Posterior vena cava (tissue), 2 donors: ENCODE measurements around the gene PROZ. TPM values are rescaled to one million over a fixed set of nuclear protein-coding genes. Genes with fewer than 3 reads are reported as not detected.

Source experiments
- DNase-seq: peaks from one replicate; pipeline ENCODE4 v3.0.0-alpha.2; 2020; ENCODE audit warnings: low spot score
- intact Hi-C, 2 donors: fragments of 100-400 bp; cut with DNase I; formaldehyde crosslinking; loops; one replicate each; pipeline versions ENCODE4 v1.14.1 to v1.14.2; 2022 to 2023
- total RNA-seq, 2 donors: library from RNA; stranded (reverse); fragmentation: NEBNext Ultra II Directional; extraction: Animal tissue kit (Norgen Biotek cat#: 25700); gene quantifications; one replicate each; pipeline ENCODE4 v1.2.1, GENCODE V29; 2021
- donor health status: DM: yes; HTN: yes; CAD: no.
- donor health status: DM: yes; HTN: yes; CAD: no.

PROZ gene
- total RNA-seq, 2 donors from 2014 or later, result not detected

DNA sequence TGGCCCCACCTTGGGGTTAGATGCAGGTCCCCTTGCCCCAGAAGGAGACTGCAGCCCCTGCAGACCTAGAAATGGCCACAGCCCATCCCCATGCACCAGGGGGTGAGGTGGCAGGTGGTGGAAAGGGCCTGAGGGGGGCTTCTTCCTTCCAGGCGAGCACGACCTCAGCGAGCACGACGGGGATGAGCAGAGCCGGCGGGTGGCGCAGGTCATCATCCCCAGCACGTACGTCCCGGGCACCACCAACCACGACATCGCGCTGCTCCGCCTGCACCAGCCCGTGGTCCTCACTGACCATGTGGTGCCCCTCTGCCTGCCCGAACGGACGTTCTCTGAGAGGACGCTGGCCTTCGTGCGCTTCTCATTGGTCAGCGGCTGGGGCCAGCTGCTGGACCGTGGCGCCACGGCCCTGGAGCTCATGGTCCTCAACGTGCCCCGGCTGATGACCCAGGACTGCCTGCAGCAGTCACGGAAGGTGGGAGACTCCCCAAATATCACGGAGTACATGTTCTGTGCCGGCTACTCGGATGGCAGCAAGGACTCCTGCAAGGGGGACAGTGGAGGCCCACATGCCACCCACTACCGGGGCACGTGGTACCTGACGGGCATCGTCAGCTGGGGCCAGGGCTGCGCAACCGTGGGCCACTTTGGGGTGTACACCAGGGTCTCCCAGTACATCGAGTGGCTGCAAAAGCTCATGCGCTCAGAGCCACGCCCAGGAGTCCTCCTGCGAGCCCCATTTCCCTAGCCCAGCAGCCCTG is 40.0 kb upstream of the PROZ start:
- intact Hi-C loops, result no loop called here
- DNase-seq, result peak; percentile 73

DNA sequence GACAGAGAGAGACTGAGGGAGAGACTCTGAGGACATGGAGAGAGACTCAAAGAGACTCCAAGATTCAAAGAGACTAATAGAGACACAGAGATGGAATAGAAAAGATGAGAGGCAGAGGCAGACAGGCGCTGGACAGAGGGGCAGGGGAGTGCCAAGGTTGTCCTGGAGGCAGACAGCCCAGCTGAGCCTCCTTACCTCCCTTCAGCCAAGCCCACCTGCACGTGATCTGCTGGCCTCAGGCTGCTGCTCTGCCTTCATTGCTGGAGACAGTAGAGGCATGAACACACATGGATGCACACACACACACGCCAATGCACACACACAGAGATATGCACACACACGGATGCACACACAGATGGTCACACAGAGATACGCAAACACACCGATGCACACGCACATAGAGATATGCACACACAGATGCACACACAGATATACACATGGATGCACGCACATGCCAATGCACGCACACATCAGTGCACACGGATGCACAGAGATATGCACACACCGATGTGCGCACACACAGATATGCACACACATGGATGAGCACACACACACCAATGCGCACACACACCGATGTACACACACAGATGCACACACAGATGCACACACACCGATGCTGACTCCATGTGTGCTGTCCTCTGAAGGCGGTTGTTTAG is 39.2 kb upstream of the PROZ start:
- peak; percentile 51 for DNase-seq
- intact Hi-C loops, result no loop called here

- intact Hi-C loops, result no loop called here
- DNase-seq, result peak; percentile 63
Observed at GRCh38 chr13:113119822-113120189, 38.6 kb upstream of the PROZ start.

- DNase-seq, result peak; percentile 59
- intact Hi-C loops, result no loop called here
Observed at GRCh38 chr13:113120300-113121182, 37.9 kb upstream of the PROZ start.

- intact Hi-C loops, result no loop called here
- DNase-seq, result peak; percentile 76
Observed at GRCh38 chr13:113121183-113121927, 37.1 kb upstream of the PROZ start.

GRCh38 chr13:113121928-113122471 is 36.4 kb upstream of the PROZ start:
- peak; percentile 82 for DNase-seq
- intact Hi-C loops, result no loop called here

GRCh38 chr13:113122550-113123225 is 35.8 kb upstream of the PROZ start, which contains the start of gene F10:
TSS of gene F10 (plus strand) at chr13:113122799. CDS start at chr13:113122856, 57 bp downstream.
- DNase-seq, result peak; percentile 92
- intact Hi-C loops, result no loop called here

DNA sequence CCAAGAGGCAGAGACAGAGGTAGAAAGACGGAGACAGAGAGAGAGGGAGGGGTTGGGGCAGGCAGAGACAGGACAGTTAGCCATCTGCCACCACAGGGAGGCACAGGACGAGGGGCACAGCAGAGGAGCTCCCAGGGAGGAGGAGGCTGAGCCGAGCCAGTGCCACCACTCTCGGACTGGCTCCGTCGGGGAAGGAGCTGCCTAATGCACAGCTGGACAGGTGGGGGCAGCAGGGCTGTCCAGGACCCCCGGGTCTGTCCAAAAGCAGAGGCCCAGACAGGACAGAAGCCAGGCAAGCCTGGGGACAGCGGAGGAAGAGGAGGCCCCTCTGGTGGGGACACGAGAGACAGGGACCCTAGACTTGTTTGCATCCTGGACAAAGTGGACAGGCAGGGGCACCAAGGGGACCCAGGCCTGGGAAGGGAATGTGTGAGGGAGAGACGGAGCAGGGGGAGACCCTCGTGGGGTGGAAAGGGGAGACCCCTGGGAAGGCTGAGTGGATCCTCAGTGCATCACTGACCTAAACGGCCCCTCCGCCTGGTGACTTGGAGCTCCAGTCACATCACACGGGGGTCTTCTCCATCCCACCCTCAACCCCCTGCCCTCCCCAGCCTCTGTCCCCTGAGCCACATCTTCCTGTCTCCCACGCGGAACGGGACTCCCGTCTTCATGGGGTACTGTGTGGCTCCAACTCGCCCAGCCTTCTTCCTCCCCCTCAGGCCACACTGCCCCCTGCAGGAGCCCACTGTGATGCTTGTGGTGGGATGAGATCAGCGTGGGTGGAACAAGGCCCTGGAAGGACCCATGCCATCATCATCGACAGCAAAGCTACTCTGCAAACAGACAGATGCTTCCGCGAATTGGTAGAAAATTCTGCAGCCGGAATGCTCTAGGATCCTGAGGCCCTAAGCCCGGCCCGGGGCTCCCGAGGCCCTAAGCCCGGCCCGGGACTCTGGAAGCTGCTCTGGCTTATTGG is 34.9 kb upstream of the PROZ start:
- DNase-seq, result peak; percentile 82
- intact Hi-C loops, result no loop called here

DNA sequence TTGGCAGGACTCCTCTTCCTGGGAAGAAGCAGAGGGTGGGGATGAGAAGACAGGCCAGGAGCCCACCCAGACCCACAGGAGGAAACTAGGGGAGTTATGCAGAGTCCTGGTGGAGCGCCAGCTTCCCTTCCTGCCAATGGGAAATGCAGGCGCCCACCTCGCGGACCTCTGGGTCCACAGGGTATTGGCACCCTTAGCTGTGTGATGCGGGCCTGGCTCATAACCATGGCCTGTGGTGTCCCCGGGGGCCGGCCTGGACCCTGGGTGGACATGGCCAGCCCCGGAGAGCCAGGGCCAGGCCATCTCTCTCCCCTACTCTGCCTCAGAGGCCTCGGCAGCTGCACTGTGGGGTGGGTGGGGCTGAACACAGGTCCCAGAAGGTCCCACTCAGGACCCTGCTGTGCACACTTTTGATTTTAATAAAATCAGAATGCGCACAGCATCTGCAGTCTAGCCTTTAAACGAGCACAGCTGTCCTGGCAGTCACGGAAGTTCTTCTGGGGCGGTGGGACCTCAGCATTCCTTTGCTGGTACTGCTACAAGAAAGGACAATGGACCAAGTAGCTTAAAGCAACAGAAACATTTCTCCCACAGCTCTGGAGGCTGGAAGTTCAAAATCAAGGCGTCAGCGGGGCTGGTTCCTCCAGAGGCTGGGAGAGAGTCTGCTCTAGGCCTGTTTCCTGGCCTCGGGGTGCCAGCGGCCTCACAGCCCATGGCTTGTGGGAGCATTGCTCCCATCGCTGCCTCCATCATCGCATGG is 34.1 kb upstream of the PROZ start:
- peak; percentile 77 for DNase-seq
- intact Hi-C loops, result no loop called here

DNA sequence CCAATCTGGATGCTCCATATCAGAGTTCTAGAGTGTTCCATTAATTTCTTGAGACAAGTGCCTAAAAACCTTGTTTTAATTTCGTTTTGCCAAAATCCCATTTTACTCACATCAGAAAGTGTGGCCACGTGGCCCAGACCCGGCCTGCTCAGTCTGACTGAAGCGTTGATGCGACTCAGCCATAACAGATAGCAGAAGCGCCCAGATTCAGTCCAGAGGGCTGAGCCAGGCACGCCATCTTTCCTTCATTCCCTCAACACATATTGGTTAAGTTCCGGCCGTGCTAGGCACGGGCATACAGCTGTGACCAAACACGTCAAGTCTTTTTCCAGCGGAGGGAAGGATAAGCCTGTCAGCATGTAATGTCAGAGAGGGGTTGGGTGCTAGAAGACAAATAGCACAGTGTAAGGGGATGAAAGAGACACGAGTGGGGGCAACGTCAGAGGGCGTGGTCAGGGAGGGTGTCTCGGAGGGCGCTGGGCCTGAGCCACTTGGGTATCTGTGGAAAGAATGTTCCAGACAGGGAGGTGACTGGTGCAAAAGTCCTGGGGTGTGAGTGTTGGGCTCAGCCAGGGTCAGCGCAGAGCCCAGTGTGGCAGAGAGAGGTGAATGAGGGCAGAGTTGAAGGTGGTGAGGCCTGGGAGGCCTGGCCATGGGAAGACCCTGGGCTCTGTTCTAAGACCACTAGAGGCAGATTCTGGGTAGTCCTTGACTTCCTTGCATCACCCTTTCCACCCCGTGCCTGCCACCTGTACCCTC is 32.8 kb upstream of the PROZ start:
- intact Hi-C loops, result no loop called here
- peak; percentile 65 for DNase-seq

DNA sequence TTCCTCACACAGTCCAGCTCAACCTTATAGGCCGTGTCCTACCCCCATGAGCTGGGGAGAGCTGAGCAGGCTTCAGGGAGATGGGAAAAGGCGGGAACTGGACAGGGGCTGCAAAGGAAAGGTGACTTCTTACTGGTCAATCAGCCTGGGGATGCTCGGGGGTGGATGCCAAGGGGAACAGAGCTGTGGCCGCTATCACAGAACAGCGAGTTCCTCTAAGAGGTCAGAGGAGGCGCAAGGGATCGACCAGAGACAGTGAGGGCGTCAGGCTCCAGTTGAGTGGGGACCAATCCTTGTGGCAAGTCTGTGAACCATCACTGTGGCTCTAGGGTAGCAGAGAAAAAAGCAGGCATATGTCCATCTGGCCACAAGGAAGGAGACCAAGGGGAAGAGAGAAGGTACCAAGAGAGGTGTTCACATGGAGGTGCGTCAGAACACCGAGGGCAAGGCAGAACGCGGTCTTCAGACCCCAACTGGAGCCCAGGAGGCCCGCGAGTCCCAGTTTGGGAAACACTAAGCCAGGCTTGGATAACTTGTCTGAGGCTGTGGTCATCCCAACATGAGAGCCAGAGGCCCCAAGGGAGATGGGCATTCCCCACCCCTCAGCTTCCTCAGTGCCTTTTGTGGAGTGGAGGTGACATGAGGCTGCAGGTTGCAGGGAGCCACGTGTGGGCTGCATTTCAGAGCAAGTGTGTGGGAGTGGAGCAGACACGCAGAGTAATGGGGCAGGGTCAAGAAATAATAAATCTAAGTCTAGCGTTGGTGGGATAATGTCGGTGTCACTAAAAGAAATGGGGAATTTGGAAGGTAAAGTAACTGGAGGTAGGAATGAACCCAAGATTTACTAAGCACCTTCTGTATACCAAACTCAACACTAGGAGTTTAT is 31.9 kb upstream of the PROZ start:
- intact Hi-C loops, result no loop called here
- DNase-seq, result peak; percentile 38

GRCh38 chr13:113129480-113129879 is 29.0 kb upstream of the PROZ start:
- DNase-seq, result peak; percentile 77

GRCh38 chr13:113129921-113130750 is 28.3 kb upstream of the PROZ start:
- DNase-seq, result peak; percentile 77
- intact Hi-C loops, result no loop called here

More at GRCh38 chr13:113129480-113129879, 29.0 kb upstream of the PROZ start:
- intact Hi-C loops, result no loop called here

- intact Hi-C loops, result no loop called here
- DNase-seq, result no peak
Observed at GRCh38 chr13:113135281-113135760, 23.1 kb upstream of the PROZ start.
